ENCODE results near the gene MAN1A1.

DNA sequence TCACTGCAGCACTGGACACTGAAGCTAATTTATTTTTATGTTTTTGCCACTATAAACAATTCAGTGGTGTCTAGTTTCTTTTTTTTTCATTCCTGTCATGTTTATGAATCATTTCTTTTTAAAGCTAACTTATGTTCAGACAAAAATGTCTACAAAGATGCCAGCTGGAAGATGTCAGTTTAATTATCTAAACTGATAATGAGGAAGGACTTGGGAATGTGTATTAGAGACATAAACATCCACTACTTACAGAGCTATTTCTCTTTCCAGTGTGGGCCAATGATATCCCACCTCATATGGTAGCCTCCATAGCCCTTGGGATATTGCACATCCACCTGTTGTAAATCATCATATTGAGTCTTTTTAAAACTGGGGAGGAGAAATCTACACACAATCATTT, 139.0 kb downstream of the MAN1A1 start:
- TF ChIP-seq GABPA (IDR thresholded peaks at IDR 0.05; ENCODE audit: low read depth) (no peak), CTCF (IDR thresholded peaks at IDR 0.05; ENCODE audit: insufficient read depth, low read length) (no peak), REST (IDR thresholded peaks at IDR 0.05; ENCODE audit: insufficient replicate concordance, low read depth) (no peak), POLR2AphosphoS5 (IDR thresholded peaks at IDR 0.05; ENCODE audit: low read depth) (no peak), SPI1 (IDR thresholded peaks at IDR 0.05; ENCODE audit: borderline replicate concordance, low read depth) (no peak)

Measured in HL-60 (cell line).